ENCODE data around the gene NAV3.

The NAV3 gene

DNA sequence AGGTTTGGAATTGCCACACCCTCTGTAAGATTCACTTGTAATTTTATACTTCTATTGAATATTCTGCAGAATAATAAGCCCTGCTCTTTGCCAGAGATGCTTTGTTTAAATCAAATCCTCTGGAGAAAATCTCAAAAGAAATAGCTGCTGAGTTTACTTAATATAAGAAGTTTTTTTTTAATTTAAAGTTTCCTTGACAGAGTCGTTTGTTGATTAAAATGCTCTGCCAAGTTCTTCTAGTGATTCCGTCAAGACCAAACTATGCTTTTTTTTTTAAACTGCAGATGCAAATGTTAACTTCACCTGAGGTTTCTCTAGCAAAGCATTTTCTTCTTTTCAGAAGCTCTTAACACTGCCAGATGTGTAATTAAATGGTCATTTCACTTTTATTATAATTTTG lies 13.4 kb upstream of the NAV3 start:
- DNase-seq (ENCODE audit: low read depth), result no peak
- H3K4me3 ChIP-seq (ENCODE audit: low read depth, low read length), result no peak overlapping the region
- TF ChIP-seq, protein P1, sequence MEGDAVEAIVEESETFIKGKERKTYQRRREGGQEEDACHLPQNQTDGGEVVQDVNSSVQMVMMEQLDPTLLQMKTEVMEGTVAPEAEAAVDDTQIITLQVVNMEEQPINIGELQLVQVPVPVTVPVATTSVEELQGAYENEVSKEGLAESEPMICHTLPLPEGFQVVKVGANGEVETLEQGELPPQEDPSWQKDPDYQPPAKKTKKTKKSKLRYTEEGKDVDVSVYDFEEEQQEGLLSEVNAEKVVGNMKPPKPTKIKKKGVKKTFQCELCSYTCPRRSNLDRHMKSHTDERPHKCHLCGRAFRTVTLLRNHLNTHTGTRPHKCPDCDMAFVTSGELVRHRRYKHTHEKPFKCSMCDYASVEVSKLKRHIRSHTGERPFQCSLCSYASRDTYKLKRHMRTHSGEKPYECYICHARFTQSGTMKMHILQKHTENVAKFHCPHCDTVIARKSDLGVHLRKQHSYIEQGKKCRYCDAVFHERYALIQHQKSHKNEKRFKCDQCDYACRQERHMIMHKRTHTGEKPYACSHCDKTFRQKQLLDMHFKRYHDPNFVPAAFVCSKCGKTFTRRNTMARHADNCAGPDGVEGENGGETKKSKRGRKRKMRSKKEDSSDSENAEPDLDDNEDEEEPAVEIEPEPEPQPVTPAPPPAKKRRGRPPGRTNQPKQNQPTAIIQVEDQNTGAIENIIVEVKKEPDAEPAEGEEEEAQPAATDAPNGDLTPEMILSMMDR (IDR thresholded peaks at IDR 0.05; ENCODE audit: low read depth, low read length, missing control alignments), result no peak
- in situ Hi-C loops (cut with HindIII; ENCODE audit: low sequenced_read_pairs), result no loop called here

DNA sequence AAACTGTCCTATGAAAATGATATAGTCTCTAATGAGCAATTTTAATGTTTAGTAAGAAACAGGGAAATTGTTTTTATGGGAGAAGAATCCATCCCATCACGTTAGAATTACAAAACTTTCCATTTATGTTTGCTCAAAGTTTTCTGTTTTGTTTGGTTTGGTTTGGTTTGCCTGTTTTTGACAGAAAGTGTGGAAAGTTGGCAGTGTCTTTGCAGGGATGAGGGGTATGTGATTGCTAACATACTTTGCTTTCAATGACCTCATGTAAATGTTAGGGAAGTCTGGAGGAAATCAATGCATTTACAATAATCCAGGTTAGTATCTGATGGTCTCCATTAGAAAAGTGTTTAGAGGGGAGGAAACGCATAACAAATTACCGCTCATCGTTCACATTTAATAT lies 12.3 kb upstream of the NAV3 start:
- no peak overlapping the region for H3K4me3 ChIP-seq (ENCODE audit: low read depth, low read length)
- in situ Hi-C loops (cut with HindIII; ENCODE audit: low sequenced_read_pairs), result no loop called here
- no peak for DNase-seq (ENCODE audit: low read depth)
- TF ChIP-seq, protein P1 (IDR thresholded peaks at IDR 0.05; ENCODE audit: low read depth, low read length, missing control alignments), result no peak

DNA sequence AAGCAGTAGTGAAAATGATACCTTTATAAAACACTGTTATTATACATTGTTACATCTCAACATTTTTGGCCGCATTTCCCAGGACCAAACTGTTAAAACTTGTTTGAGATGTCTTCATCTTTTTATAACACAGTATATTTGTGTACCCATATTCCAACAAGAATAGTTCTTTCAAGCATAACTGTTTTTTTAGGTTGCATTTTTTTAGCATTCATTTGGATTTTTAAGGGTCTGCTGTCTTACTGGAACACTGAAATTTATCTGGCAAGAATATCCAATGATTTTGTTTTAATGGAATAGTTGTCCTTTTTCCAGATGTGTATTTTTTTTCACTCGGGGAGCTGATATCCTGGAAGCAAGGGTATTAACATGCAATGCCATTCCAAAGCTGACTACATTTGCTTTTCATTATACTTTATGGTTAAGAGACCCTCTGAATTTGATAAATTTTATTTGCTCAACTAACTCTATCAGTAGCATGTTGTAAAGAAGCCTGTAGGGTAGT lies 8.9 kb upstream of the NAV3 start:
- no peak for DNase-seq (ENCODE audit: low read depth)
- TF ChIP-seq, protein P1 (IDR thresholded peaks at IDR 0.05; ENCODE audit: low read depth, low read length, missing control alignments), result no peak
- in situ Hi-C loops (cut with HindIII; ENCODE audit: low sequenced_read_pairs), result no loop called here
- H3K4me3 ChIP-seq (ENCODE audit: low read depth, low read length), result no peak overlapping the region

DNA sequence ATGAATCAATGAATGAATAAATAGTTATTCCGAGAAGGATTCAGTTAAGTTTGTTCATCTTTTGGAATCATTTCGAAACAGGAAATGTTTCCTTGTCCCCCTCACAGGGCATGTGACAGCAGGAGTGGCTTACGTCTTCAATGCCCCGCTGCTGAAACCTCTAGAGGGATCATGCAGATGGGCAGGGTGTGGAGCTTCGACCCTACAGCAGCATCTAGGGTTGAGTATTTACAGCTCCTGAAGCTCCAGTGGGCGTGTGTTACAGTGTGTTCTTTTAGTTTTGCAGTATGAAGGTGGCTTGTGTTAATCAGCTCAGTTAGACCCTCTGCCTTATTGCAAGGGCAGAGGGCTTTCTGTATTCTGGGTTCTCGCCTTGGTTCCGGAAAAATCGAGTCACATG lies 2.6 kb downstream of the NAV3 start:
- in situ Hi-C loops (cut with HindIII; ENCODE audit: low sequenced_read_pairs), result no loop called here
- no peak overlapping the region for H3K4me3 ChIP-seq (ENCODE audit: low read depth, low read length)
- TF ChIP-seq, protein P1 (IDR thresholded peaks at IDR 0.05; ENCODE audit: low read depth, low read length, missing control alignments), result no peak
- DNase-seq (ENCODE audit: low read depth), result no peak

GRCh38 chr12:77834618-77835017 lies 3.9 kb downstream of the NAV3 start:
- no peak for DNase-seq (ENCODE audit: low read depth)
- TF ChIP-seq, protein P1 (IDR thresholded peaks at IDR 0.05; ENCODE audit: low read depth, low read length, missing control alignments), result no peak
- no peak overlapping the region for H3K4me3 ChIP-seq (ENCODE audit: low read depth, low read length)
- in situ Hi-C loops (cut with HindIII; ENCODE audit: low sequenced_read_pairs), result no loop called here

- TF ChIP-seq, protein P1 (IDR thresholded peaks at IDR 0.05; ENCODE audit: low read depth, low read length, missing control alignments), result no peak
- DNase-seq (ENCODE audit: low read depth), result no peak
- in situ Hi-C loops (cut with HindIII; ENCODE audit: low sequenced_read_pairs), result no loop called here
These were observed 5.3 kb downstream of the NAV3 start for GRCh38 chr12:77835969-77836368.

DNA sequence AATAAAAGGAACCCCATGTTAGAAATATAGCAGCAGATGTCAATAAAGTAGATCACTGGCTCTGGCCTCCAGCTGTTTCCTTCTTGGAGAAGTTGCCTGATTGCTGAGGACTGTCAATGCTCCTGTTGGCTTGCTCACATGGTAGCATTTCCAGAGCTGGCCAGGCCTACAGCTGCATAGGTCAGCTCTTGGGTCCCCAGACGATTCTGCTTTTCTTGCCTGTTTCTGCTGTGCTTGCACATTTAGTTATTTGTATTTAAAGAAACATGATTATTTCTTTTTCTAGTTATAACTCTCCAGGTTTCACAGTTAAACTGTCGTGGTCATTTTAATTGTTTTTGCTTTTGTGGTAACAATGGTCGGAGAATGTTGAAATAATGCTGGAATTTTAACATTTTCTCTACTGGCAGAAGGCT lies 7.2 kb downstream of the NAV3 start:
- TF ChIP-seq, protein P1 (IDR thresholded peaks at IDR 0.05; ENCODE audit: low read depth, low read length, missing control alignments), result no peak
- H3K4me3 ChIP-seq (ENCODE audit: low read depth, low read length), result no peak overlapping the region
- in situ Hi-C loops (cut with HindIII; ENCODE audit: low sequenced_read_pairs), result no loop called here
- no peak for DNase-seq (ENCODE audit: low read depth)

More at GRCh38 chr12:77835969-77836368, 5.3 kb downstream of the NAV3 start:
- no peak overlapping the region for H3K4me3 ChIP-seq (ENCODE audit: low read depth, low read length)
